Parathyroid adenoma (tissue), 2 donors: ENCODE data around the gene NT5DC3.

ENCODE experiments used
- H2AFZ ChIP-seq: fragments of 300-600 bp; sonication (generic); one replicate; pipeline ENCODE4 v1.7.0; 2017; ENCODE audit warnings: antibody characterized with exemption, mild to moderate bottlenecking
- H3K27ac ChIP-seq: fragments of 300-600 bp; sonication (generic); one replicate; pipeline ENCODE4 v1.7.0; 2017
- H3K27me3 ChIP-seq: fragments of 300-600 bp; sonication (generic); one replicate; pipeline ENCODE4 v1.7.0; 2017; ENCODE audit warnings: low read length; ENCODE audit not compliant: control insufficient read depth, insufficient read depth
- H3K36me3 ChIP-seq: fragments of 300-600 bp; sonication (generic); one replicate; pipeline ENCODE4 v1.7.0; 2017; ENCODE audit warnings: low read length; ENCODE audit not compliant: control insufficient read depth, insufficient read depth
- H3K4me1 ChIP-seq: fragments of 300-600 bp; sonication (generic); one replicate; pipeline ENCODE4 v1.7.0; 2017; ENCODE audit warnings: control low read depth
- H3K4me2 ChIP-seq: fragments of 300-600 bp; sonication (generic); one replicate; pipeline ENCODE4 v1.7.0; 2017; ENCODE audit warnings: low read length
- H3K4me3 ChIP-seq: fragments of 300-600 bp; sonication (generic); one replicate; pipeline ENCODE4 v1.7.0; 2017; ENCODE audit warnings: low read depth, low read length
- H3K79me2 ChIP-seq: fragments of 300-600 bp; sonication (generic); one replicate; pipeline ENCODE4 v1.7.0; 2017; ENCODE audit warnings: control low read depth
- H3K9ac ChIP-seq: fragments of 300-600 bp; sonication (generic); one replicate; pipeline ENCODE4 v1.7.0; 2017; ENCODE audit warnings: mild to moderate bottlenecking
- H3K9me3 ChIP-seq: fragments of 300-600 bp; sonication (generic); one replicate; pipeline ENCODE4 v1.7.0; 2017; ENCODE audit warnings: low read length; ENCODE audit not compliant: control insufficient read depth
- TF ChIP-seq, protein P1 (sequence below): fragments of 300-600 bp; sonication (generic); IDR thresholded peaks from one replicate; pipeline ENCODE4 v1.7.0; 2017; ENCODE audit warnings: antibody characterized with exemption, mild to moderate bottlenecking
- donor health status: primary hyperparathyroidism.

Gene NT5DC3

DNA sequence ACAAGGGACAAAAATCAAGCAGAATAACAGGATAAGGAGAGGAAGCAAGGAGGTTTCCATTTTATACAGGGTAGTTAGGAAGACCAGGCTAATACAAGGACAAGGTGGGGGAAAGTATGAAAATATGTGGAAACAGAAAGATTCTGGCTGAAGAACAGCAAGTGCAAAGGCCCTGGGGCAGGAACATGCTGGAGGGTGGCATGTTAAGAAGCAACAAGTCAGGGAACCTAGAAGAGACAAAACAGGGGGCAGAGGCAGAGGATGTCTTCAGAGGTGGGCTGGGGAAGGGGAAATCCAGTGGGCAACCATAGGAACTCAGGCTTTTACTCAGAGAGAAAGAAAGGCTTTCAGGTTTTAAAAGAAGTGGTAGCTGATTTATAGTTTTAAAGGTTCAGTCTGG lies 54.8 kb downstream of the NT5DC3 start:
- Histone ChIP-seq H3K36me3 (no peaks in the 10 kb centered on the region), H3K4me2 (no peak overlapping the region), H3K4me3 (no peak overlapping the region), H3K9ac (no peak overlapping the region), H3K27ac (no peak overlapping the region), H2AFZ (no peak overlapping the region), H3K27me3 (no peaks in the 10 kb centered on the region), H3K9me3 (no peaks in the 10 kb centered on the region), H3K4me1 (no peaks in the 10 kb centered on the region), H3K79me2 (no peaks in the 10 kb centered on the region)
- TF ChIP-seq, protein P1, sequence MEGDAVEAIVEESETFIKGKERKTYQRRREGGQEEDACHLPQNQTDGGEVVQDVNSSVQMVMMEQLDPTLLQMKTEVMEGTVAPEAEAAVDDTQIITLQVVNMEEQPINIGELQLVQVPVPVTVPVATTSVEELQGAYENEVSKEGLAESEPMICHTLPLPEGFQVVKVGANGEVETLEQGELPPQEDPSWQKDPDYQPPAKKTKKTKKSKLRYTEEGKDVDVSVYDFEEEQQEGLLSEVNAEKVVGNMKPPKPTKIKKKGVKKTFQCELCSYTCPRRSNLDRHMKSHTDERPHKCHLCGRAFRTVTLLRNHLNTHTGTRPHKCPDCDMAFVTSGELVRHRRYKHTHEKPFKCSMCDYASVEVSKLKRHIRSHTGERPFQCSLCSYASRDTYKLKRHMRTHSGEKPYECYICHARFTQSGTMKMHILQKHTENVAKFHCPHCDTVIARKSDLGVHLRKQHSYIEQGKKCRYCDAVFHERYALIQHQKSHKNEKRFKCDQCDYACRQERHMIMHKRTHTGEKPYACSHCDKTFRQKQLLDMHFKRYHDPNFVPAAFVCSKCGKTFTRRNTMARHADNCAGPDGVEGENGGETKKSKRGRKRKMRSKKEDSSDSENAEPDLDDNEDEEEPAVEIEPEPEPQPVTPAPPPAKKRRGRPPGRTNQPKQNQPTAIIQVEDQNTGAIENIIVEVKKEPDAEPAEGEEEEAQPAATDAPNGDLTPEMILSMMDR, result no peak

DNA sequence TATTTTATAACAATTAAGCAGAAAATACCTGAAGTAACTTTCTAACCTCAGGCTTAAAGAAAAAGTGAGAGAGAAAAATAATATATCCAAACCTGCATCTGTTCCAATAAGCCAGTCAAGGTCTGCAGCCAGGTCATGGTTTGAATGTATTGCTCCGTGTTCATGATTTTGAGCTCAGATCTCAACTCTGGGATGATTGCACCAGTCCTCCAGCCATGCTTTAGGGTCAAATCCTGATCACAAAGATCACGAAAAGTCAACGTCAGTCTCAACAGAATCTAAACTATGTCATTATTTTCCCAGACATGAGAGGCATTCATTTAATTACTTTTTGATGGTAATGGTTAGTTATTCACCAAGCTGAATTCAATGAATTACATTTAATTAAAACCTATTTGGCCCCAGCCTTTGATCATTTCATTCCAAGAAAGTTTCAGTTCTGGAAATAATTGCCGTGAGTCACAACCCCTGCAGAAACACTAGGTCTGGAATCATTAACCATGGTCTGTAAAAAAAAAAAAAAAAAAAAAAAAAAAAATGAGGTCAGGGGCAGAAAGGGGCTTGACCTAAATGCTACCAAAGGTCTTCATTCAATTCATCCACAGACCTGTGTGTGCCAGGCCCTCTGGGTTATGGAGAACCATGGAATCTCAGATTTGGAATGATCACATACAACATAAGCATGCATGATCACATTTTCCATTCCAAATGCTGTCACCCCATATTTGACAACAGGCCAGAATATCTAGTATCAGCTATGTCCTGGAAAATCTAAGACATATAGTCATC lies 55.6 kb downstream of the NT5DC3 start:
- H3K79me2 ChIP-seq, result no peaks in the 10 kb centered on the region
- TF ChIP-seq, protein P1, result no peak
- no peak overlapping the region for H3K9ac ChIP-seq
- no peak overlapping the region for H3K4me2 ChIP-seq
- no peaks in the 10 kb centered on the region for H3K9me3 ChIP-seq
- H3K27me3 ChIP-seq, result no peaks in the 10 kb centered on the region
- H3K4me3 ChIP-seq, result no peak overlapping the region
- H2AFZ ChIP-seq, result no peak overlapping the region
- H3K4me1 ChIP-seq, result no peaks in the 10 kb centered on the region
- H3K27ac ChIP-seq, result no peak overlapping the region
- H3K36me3 ChIP-seq, result no peaks in the 10 kb centered on the region

DNA sequence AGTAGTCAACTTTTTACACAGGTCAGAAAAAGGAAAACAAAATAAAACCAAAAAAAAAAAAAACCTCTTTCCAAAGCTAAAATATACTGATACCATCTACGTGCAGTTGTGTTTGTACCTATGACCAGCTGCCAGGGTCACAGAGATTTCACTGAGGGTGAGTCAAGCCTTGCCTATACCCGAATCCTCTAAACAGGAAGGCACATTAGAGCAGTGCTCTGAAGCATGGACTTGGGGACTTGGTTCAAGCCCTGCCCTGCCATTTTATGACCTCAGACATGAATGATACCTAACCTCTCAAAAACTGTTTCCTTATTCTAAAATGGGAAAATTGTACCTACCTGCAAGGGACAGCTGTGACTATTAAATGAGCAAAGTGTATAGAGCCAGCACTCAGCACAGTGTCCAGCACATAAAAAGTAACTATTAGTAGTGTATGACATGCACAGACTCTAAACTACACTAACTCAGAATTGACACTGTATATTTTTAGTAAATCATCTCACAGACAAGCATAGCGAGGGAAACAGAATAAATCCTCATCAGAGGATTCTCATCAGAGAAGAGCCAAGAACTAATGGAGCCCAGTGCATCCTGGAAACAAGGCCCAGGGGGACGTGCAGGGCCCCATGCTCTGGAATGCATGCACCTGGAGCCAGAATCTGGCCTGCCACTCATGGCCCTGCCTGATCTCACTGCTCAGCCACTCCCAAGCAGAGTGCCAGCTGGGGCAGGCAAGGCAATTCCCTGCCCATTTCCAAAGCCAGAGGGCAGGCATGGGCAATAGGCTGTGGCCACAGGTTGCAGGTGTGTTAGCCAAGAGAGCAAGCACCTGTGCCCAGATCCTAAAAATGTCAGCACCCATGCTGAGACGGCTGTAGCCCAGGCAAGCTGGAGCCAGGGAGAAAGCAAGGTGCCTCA lies 57.0 kb downstream of the NT5DC3 start:
- Histone ChIP-seq H3K9me3 (no peaks in the 10 kb centered on the region), H2AFZ (no peak overlapping the region), H3K36me3 (no peaks in the 10 kb centered on the region), H3K4me1 (no peaks in the 10 kb centered on the region), H3K4me2 (no peak overlapping the region), H3K27me3 (no peaks in the 10 kb centered on the region), H3K27ac (no peak overlapping the region), H3K9ac (no peak overlapping the region), H3K4me3 (no peak overlapping the region), H3K79me2 (no peaks in the 10 kb centered on the region)
- TF ChIP-seq, protein P1, result no peak

DNA sequence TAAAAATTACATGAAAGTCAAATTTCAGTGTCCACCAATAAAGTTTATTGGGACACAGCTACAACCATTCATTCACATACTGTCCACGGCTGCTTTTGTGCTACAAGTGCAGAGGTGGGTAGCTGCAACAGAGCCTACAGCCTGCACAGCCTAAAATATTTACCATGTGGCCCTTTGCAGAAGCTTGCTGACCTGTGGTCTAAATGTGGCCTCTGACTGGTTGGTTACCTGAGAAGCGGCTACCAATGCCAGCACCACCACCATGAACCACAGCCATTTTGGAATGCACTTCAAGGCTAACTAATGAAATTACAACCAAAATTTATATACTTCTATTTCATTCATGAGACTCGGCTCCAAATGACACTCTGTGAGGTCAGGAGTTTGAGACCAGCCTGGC lies 58.6 kb downstream of the NT5DC3 start:
- Histone ChIP-seq H2AFZ (no peak overlapping the region), H3K4me1 (no peaks in the 10 kb centered on the region), H3K27me3 (no peaks in the 10 kb centered on the region), H3K4me3 (no peak overlapping the region), H3K36me3 (no peaks in the 10 kb centered on the region), H3K79me2 (no peaks in the 10 kb centered on the region), H3K4me2 (no peak overlapping the region), H3K9ac (no peak overlapping the region), H3K27ac (no peak overlapping the region), H3K9me3 (no peaks in the 10 kb centered on the region)
- TF ChIP-seq, protein P1, result no peak
